HuH-7.5 (cell line): ENCODE results near the gene GPC3.
"Not testable (repeated sequence)": the region's sequence is repeated elsewhere in the genome, so short reads cannot be mapped to it uniquely, and the experiment has no call there.

ENCODE experiments used
- DNase-seq: peaks from one replicate; pipeline ENCODE4 v3.0.0; 2011; ENCODE audit warnings: low spot score

The GPC3 gene

GRCh38 chrX:133926099-133926498 lies 59.3 kb downstream of the GPC3 start:
- DNase-seq = no peak

GRCh38 chrX:133924548-133924947 lies 60.8 kb downstream of the GPC3 start:
- DNase-seq = no peak

GRCh38 chrX:133923548-133923947 lies 61.8 kb downstream of the GPC3 start:
- DNase-seq = no peak

- no peak for DNase-seq
Measured at GRCh38 chrX:133923113-133923512, 62.3 kb downstream of the GPC3 start.

- DNase-seq = no peak
Measured at GRCh38 chrX:133922390-133922771, 63.0 kb downstream of the GPC3 start.

- DNase-seq = peak; percentile 6
Measured at GRCh38 chrX:133921764-133922389, 63.5 kb downstream of the GPC3 start.

- DNase-seq = no peak
Measured at GRCh38 chrX:133921086-133921485, 64.3 kb downstream of the GPC3 start.

GRCh38 chrX:133918361-133918771 lies 67.0 kb downstream of the GPC3 start:
- no peak for DNase-seq

GRCh38 chrX:133916984-133917722 lies 68.2 kb downstream of the GPC3 start:
- DNase-seq = no peak

- no peak for DNase-seq
Measured at GRCh38 chrX:133913658-133914388, 71.6 kb downstream of the GPC3 start.

GRCh38 chrX:133913009-133913408 lies 72.4 kb downstream of the GPC3 start:
- no peak for DNase-seq

- no peak for DNase-seq
Measured at GRCh38 chrX:133911825-133912495, 73.4 kb downstream of the GPC3 start.

- no peak for DNase-seq
Measured at GRCh38 chrX:133910539-133910938, 74.9 kb downstream of the GPC3 start.

- no peak for DNase-seq
Measured at GRCh38 chrX:133909888-133910287, 75.5 kb downstream of the GPC3 start.

GRCh38 chrX:133908223-133908955 lies 77.0 kb downstream of the GPC3 start:
- no peak for DNase-seq

- no peak for DNase-seq
Measured at GRCh38 chrX:133907606-133908005, 77.8 kb downstream of the GPC3 start.

- DNase-seq = no peak
Measured at GRCh38 chrX:133905305-133905704, 80.1 kb downstream of the GPC3 start.

- no peak for DNase-seq
Measured at GRCh38 chrX:133897593-133898163, 87.7 kb downstream of the GPC3 start.

GRCh38 chrX:133892337-133892736 lies 93.1 kb downstream of the GPC3 start:
- peak; percentile 8 for DNase-seq

GRCh38 chrX:133888984-133889383 lies 96.4 kb downstream of the GPC3 start:
- DNase-seq = no peak

- not testable (repeated sequence) for DNase-seq
Measured at GRCh38 chrX:133888084-133888483, 97.3 kb downstream of the GPC3 start.
